CD14-positive monocyte (primary cell): ENCODE measurements around the gene MAPRE2. TPM values are rescaled to one million over a fixed set of nuclear protein-coding genes. Genes with fewer than 3 reads are reported as not detected.
A peak's percentile ranks its signal among the peaks of the same experiment; 100 is the strongest.

Source experiments
- DNase-seq, 3 donors: peaks; one replicate each; pipeline ENCODE4 v3.0.0-alpha.2; 2011 to 2022
- H2AFZ ChIP-seq: 2 replicates; pipeline ENCODE4 v1.6.0; 2012; ENCODE audit warnings: mild to moderate bottlenecking, low read depth, low read length, inconsistent platforms; ENCODE audit not compliant: insufficient read depth, poor library complexity, severe bottlenecking
- H3K27ac ChIP-seq, 2 donors: 1 replicate in 1 of 2; 2 replicates in 1 of 2; pipeline ENCODE4 v1.5.1; 2012 to 2013; ENCODE audit warnings: low read length in 2 of 2, control low read depth in 1 of 2, inconsistent platforms in 1 of 2, low read depth in 1 of 2, mild to moderate bottlenecking in 1 of 2
- H3K27me3 ChIP-seq, 2 donors: one replicate each; pipeline versions ENCODE4 v1.6.0 to v1.6.1; 2011 to 2013; ENCODE audit warnings: low read length in 2 of 2; ENCODE audit not compliant: control insufficient read depth in 2 of 2, insufficient read depth in 2 of 2
- H3K36me3 ChIP-seq, 2 donors: replicated peaks in 1 of 2; 1 replicate in 1 of 2; 2 replicates in 1 of 2; pipeline versions ENCODE4 v1.5.1 to v1.6.1; 2012 to 2013; ENCODE audit warnings: low read length in 2 of 2, control low read depth in 1 of 2, inconsistent platforms in 1 of 2, mild to moderate bottlenecking in 1 of 2; ENCODE audit not compliant: insufficient read depth in 2 of 2, control insufficient read depth in 1 of 2
- H3K4me1 ChIP-seq, 2 donors: 1 replicate in 1 of 2; 2 replicates in 1 of 2; pipeline versions ENCODE4 v1.5.1 to v1.6.1; 2012 to 2013; ENCODE audit warnings: low read length in 2 of 2, control low read depth in 1 of 2, inconsistent platforms in 1 of 2, mild to moderate bottlenecking in 1 of 2, moderate library complexity in 1 of 2; ENCODE audit not compliant: insufficient read depth in 2 of 2, control insufficient read depth in 1 of 2
- H3K4me2 ChIP-seq: replicated peaks from 2 replicates; pipeline ENCODE3; 2012; ENCODE audit warnings: low read length, moderate library complexity, mild to moderate bottlenecking; ENCODE audit not compliant: poor library complexity, severe bottlenecking; ENCODE audit errors: extremely low read depth
- H3K4me3 ChIP-seq, 3 experiments: fragments of 200-600 bp in 1 of 3; sonication (generic) in 1 of 3; replicated peaks in 1 of 3; 1 replicate in 2 of 3; 2 replicates in 1 of 3; pipeline ENCODE4 v1.5.1; 2011 to 2013; ENCODE audit warnings: low read length in 3 of 3, mild to moderate bottlenecking in 3 of 3, control low read depth in 2 of 3, low read depth in 2 of 3, inconsistent platforms in 1 of 3, moderate library complexity in 1 of 3
- H3K79me2 ChIP-seq: 2 replicates; pipeline ENCODE4 v1.6.0; 2012; ENCODE audit warnings: mild to moderate bottlenecking, control low read depth, inconsistent platforms, low read length, moderate library complexity; ENCODE audit not compliant: insufficient read depth
- H3K9ac ChIP-seq: 2 replicates; pipeline ENCODE4 v1.6.0; 2017; ENCODE audit warnings: low read length, mild to moderate bottlenecking; ENCODE audit not compliant: insufficient read depth, poor library complexity, severe bottlenecking
- H3K9me3 ChIP-seq, 2 donors: replicated peaks in 1 of 2; 1 replicate in 1 of 2; 2 replicates in 1 of 2; pipeline versions ENCODE4 v1.5.1 to v1.6.1; 2012 to 2013; ENCODE audit warnings: low read length in 2 of 2, control low read depth in 1 of 2; ENCODE audit not compliant: control insufficient read depth in 1 of 2, insufficient read depth in 1 of 2
- H4K20me1 ChIP-seq: 2 replicates; pipeline ENCODE4 v1.6.0; 2012; ENCODE audit warnings: mild to moderate bottlenecking, low read length, control low read depth, moderate library complexity; ENCODE audit not compliant: insufficient read depth
- H3K27ac Mint-ChIP-seq, 7 donors: one replicate each; pipeline ENCODE4 v1.8.0; 2020; ENCODE audit warnings: mild to moderate bottlenecking in 7 of 7, mixed read lengths in 7 of 7, moderate library complexity in 6 of 7, inconsistent platforms in 2 of 7
- H3K27me3 Mint-ChIP-seq, 3 donors: one replicate each; pipeline ENCODE4 v1.8.0; 2021 to 2022; ENCODE audit warnings: low read depth in 3 of 3, mild to moderate bottlenecking in 3 of 3, mixed read lengths in 3 of 3, moderate library complexity in 3 of 3, inconsistent platforms in 1 of 3
- H3K36me3 Mint-ChIP-seq, 2 donors: one replicate each; pipeline ENCODE4 v1.8.0; 2020; ENCODE audit warnings: mixed read lengths in 2 of 2, inconsistent platforms in 1 of 2, mild to moderate bottlenecking in 1 of 2
- H3K4me1 Mint-ChIP-seq: one replicate; pipeline ENCODE4 v1.8.0; 2020; ENCODE audit warnings: mild to moderate bottlenecking, mixed read lengths
- H3K4me3 Mint-ChIP-seq, 2 donors: one replicate each; pipeline ENCODE4 v1.8.0; 2020; ENCODE audit warnings: mild to moderate bottlenecking in 2 of 2, mixed read lengths in 2 of 2, moderate library complexity in 1 of 2
- H3K9me3 Mint-ChIP-seq, 7 donors: one replicate each; pipeline ENCODE4 v1.8.0; 2020 to 2022; ENCODE audit warnings: mixed read lengths in 7 of 7, mild to moderate bottlenecking in 6 of 7, moderate library complexity in 6 of 7, inconsistent platforms in 2 of 7
- CTCF ChIP-seq: fragments of 200-600 bp; IDR thresholded peaks from one replicate; pipeline ENCODE4 v1.8.0; 2022; ENCODE audit warnings: antibody characterized with exemption, mild to moderate bottlenecking
- WGBS: methylation state at CpG from one replicate; pipeline ENCODE4 v1.1.5; 2013; ENCODE audit warnings: missing lambda C conversion rate; ENCODE audit not compliant: insufficient coverage; 5-methylcytosine and 5-hydroxymethylcytosine counted together
- intact Hi-C, 2 donors: fragments of 100-400 bp; cut with micrococcal nuclease; formaldehyde crosslinking; loops; one replicate each; pipeline versions ENCODE4 v1.15.0 to v1.15.1; 2023
- polyA plus RNA-seq, 3 donors: library from polyadenylated mRNA; depleted of rRNA in 1 of 3; unstranded in 2 of 3; stranded (reverse) in 1 of 3; fragments of 300-500 nt in 2 of 3; fragments of >200 nt in 1 of 3; fragmentation: Illumina TruSeq in 2 of 3; gene quantifications; 1 replicate in 2 of 3; 2 replicates in 1 of 3; pipeline ENCODE4 v1.2.3, GENCODE V29; 2012 to 2021

MAPRE2 gene
- polyA plus RNA-seq, 3 donors: 22.0 to 48.1 (median 37.1) TPM

GRCh38 chr18:35047697-35048292 lies 6.6 kb downstream of the MAPRE2 start:
- WGBS: no CpG with 5 or more reads among the region's 4 CpGs
- no peak for TF ChIP-seq CTCF
- Histone ChIP-seq H4K20me1 (peaks cover 11% of the 10 kb centered on the region), H3K36me3 (no peaks in the 10 kb centered on the region), H3K4me2 (no peak overlapping the region), H3K27ac (no peak overlapping the region), H3K9me3 (peaks cover 0 to 3% of the 10 kb centered on the region in 2 donors), H2AFZ (no peak overlapping the region), H3K4me1 (peaks cover 56 to 69% of the 10 kb centered on the region in 2 donors), H3K9ac (no peak overlapping the region), H3K79me2 (peaks cover 75% of the 10 kb centered on the region), H3K27me3 (no peaks in the 10 kb centered on the region), H3K4me3 (no peak overlapping the region)
- intact Hi-C loops: no loop called here
- Mint-ChIP-seq H3K27me3 (peaks cover 0 to 1% (median 0%) of the 10 kb centered on the region in 3 donors), H3K27ac (peak overlapping the region in 1 of 7 donors; percentile 25), H3K4me3 (no peak overlapping the region), H3K9me3 (peaks cover 0 to 4% (median 0%) of the 10 kb centered on the region in 7 donors), H3K36me3 (peaks cover 3 to 5% of the 10 kb centered on the region in 2 donors), H3K4me1 (peaks cover 76% of the 10 kb centered on the region)
- no peak for DNase-seq

DNA sequence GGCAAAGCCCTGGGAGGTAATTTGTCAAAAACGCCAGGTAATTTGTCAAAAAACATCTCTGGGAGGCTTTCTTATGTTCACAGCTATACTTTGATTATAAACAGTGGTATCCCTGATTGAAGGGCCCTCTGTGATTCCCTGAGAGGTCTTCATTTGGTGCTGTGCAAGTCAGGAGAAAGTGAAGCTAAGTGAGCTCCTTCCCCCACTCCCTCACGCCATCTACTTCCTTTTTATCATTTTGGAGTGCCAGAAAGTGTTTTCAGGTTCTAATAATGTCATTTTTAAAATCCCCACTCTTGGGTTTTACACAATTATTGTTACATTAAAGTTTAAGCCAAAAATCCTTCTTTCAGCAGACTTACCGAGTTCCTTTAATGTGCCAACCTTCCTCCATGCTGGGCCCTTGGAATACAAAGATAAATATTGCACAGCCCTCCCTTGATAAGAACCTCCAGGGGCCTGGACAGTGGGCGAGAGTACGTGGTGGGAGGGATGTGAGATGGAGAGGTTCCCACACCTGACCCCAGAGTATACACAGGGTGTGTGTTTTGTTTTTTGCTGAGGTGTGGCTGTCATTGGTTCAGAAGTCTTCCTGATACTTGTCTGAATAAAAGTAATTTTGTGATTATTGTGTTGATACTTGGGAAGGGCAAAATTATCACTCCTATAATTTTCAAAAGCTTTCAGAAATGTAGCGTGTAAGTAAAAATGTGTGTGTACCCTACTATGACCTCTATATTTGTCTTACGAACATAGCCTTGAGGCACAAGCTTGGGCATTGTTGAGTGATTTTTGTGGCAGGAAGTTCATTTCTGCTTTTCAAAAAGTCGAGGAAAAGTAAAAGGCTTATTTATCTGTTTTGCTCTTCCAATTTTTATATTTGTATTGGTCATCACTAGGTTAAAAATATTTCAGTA lies 8.2 kb downstream of the MAPRE2 start:
- peaks cover 7 to 9% of the 10 kb centered on the region in 2 donors for H3K36me3 Mint-ChIP-seq
- peaks cover 44 to 54% of the 10 kb centered on the region in 2 donors for H3K4me1 ChIP-seq
- peak; percentile 23 to 58 (median 51) for DNase-seq
- peaks cover 62% of the 10 kb centered on the region for H3K4me1 Mint-ChIP-seq
- peak overlapping the region; percentile 58 to 83 for H3K27ac ChIP-seq
- no peaks in the 10 kb centered on the region for H3K27me3 ChIP-seq
- H3K4me3 Mint-ChIP-seq: peak overlapping the region; percentile 9 to 64
- peaks cover 0 to 4% (median 0%) of the 10 kb centered on the region in 7 donors for H3K9me3 Mint-ChIP-seq
- no peaks in the 10 kb centered on the region for H3K36me3 ChIP-seq
- peak overlapping the region in 1 of 3 experiments; percentile 66 for H3K4me3 ChIP-seq
- H3K27ac Mint-ChIP-seq: peak overlapping the region; percentile 88 to 96 (median 93)
- TF ChIP-seq CTCF: no peak
- peaks cover 0 to 3% (median 0%) of the 10 kb centered on the region in 3 donors for H3K27me3 Mint-ChIP-seq
- H4K20me1 ChIP-seq: peaks cover 11% of the 10 kb centered on the region
- no CpG with 5 or more reads among the region's 8 CpGs for WGBS
- peak overlapping the region; percentile 69 for H3K4me2 ChIP-seq
- H3K9me3 ChIP-seq: peaks cover 0 to 3% of the 10 kb centered on the region in 2 donors
- H3K79me2 ChIP-seq: peaks cover 71% of the 10 kb centered on the region
- intact Hi-C loops: no loop called here
- H2AFZ ChIP-seq: no peak overlapping the region
- H3K9ac ChIP-seq: peak overlapping the region; percentile 16
